Fibroblast of skin of right quadriceps (primary cell): ENCODE results near the gene TCEA2.
"Not testable (repeated sequence)": the region's sequence is repeated elsewhere in the genome, so short reads cannot be mapped to it uniquely, and the experiment has no call there.

Experiments used
- DNase-seq: peaks from one replicate; pipeline ENCODE4 v3.0.0-alpha.2; 2013

TCEA2 gene

DNA sequence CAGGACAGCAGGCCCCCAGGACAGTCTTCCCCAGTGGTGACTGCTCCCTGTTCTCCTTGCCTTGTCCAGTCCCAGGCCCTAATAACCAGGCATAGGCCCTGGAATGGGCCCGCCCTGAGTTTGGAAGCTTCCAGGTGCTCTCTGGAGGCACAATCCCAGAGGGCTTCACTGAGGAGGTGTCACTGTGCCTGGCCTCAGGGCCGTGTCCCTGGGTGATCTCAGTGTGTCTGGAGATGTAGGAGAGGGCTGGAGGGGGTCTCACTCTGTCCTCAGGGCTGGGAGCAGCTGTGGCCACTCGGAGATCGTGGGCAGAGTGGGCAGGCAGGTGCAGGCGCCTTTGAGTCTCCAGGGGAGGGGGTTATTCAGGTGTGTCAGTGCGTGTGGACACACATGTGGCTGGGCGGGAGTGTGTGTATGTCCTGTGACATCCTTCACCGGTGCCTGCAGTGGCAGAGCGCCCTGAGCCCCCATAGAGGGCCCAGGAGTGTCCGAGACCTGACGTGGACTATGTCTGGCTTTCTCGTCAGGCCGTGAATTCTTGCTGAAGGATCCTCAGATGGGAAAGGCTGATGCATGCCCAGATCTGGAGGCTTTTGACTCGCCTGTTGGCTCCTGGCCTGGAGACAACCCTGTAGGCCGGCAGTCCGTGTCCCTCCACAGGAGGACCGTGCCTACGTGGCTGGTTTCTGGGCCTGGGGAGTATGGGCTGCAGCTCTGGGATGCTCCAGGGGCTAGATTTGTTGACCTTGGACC is 49.9 kb downstream of the TCEA2 start:
- DNase-seq, result no peak

DNA sequence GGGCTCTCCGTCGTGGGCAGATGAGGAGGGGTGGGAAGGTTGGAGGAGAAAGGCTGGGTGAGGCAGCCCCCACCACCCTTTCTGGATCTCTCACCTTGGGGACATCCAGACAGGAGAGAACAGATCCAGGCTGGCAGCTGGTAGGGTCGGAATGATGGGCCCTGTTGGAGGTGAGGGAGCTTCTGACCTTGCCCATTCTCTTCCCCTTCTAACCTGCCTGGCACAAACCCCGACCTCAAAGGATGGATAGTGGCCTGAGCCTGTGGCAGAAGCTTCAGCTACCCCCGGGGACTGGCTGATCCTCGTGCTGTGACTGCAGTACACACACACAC is 50.4 kb downstream of the TCEA2 start:
- DNase-seq, result no peak

DNA sequence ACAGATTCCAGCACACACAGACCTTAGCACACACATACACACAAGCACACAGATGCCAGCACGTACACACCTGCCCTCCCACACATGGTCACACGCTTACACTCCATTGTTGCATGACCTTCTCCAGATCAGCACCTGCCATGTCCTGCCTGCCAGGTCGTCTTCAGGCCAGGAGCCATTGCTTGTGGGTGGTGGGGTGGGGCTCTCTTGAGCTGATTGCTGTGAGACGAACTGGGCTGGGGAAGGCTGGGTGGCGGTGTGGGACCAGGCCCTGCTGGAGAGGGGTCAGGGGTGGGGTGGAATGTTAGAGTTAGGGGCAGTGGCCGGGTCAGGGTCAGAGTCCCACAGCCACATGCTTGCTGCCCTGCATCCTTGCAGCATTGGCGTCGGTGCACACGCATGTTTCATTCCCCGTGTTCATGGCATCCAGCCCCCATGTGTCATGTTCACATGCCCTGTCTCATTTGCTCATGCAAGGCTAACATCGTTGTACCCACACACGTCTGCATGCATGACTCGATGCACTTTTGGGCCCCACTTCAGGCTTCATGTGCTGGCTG is 50.9 kb downstream of the TCEA2 start:
- no peak for DNase-seq

- no peak for DNase-seq
These were observed 51.5 kb downstream of the TCEA2 start for GRCh38 chr20:64114356-64114971.

DNA sequence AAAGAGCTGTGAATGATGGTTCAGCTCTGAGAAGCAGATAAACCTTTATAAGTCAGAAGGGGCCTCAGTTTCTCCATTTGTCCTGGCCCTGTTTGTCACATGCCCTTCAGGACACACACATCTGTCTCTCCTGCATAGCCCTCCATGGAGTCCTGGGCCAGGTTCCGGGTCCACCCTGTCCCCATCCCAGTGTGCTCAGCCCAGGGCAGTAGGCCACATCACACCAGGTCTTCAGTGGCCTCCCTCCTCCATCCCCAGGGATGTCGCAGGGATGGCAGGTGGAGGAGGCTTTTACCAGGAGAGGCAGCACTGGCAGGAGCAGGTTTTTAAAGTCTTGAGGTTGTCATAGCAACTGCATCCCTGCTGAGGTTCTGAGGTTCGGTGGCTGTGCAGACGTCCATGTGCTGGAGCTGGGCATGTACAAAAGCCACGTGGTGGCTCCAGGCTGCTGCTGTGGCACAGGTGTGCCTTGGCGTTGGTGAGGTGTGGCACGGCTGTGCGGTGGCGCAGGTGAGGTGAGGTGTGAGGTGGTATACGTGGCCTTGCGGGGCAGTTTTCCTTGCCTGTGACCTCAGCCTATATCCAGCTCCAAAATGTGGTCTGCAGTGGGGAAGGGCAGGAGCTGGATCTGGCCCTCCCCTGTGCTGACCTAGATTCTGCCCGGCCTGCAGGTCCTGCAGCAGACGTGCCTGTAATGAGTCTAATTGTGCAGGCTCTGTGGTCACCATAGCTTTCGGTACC is 52.3 kb downstream of the TCEA2 start:
- no peak for DNase-seq

DNA sequence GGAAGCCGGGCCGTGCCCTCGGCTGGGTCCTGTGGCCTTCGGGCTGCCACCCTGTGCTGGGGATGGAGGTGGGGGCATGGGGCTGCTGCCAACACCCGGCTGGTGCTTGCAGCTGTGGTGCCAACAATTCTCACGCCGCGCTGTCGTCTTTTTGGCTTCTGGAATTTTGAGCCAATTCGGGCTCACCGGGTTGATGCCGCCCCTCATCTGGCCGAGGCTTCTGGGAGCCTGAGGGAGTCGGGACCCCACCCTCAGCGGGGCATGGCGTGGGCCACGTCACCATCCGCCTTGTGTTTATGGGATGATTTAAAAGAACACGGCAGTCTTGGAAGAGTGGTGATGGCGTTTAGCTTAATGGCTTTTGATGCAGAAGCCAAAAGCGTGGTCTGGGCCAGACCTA is 53.0 kb downstream of the TCEA2 start:
- no peak for DNase-seq

DNA sequence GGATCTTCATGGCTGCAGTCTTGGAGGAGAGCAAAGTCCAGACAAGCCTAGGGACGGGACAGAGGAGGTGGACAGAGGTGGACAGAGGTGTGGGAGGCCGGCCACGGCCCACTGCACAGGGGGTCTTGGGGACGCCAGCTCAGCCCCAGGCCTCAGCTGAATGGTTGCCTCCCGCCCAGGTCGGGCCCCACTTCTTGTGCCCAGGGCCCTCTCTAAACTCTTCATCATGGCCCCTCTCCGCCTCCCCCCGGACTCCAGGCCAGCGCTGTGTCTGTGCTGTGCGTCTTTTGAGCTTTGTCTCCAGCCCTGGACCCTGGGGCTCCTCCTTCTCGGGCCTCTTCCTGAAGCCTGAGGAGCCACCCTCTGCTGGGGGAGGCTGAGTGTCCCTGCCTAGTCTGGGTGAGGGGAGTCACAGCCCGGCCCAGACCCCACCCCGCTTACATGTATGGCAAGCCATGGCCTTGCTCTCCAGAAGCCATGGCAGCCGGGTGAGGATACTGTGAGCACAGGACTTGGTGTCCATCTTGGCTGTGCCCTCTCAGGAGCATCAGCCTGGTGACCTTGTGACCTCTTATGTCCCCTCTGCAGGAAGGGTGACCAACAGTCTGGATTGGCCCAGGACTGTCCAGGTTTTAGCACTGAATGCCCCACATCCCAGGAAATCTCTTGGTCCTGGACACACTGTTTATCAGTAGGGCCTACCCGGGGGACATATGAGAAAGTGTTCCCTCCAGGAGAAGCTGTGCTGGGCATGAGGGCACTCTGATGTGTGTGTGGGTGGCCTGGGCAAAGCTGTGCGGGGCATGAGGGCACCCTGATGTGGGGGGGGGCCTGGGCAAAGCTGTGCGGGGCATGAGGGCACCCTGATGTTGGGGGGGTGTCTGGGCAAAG is 53.8 kb downstream of the TCEA2 start:
- no peak for DNase-seq

GRCh38 chr20:64117432-64117777 is 54.4 kb downstream of the TCEA2 start:
- not testable (repeated sequence) for DNase-seq

- DNase-seq, result no peak
These were observed 56.3 kb downstream of the TCEA2 start for GRCh38 chr20:64119301-64119680.

GRCh38 chr20:64119681-64120341 is 56.8 kb downstream of the TCEA2 start:
- no peak for DNase-seq

DNA sequence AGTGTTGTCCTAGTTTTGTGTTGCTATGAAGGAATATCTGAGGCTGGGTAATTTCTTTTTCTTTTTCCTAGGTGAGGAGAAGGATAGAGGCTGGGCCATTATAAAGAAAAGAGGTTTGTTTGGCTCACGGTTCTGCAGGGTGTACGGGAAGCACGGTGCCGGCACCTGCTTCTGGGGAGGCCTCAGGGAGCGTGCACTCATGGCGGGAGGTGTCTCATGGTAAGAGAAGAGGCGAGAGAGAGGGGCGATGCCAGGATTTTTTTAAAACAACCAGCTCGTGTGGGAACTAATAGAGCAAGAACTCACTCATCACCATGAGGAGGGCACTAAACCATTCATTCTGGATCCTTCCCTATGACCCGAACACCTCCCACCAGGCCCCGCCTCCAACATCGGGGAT is 58.6 kb downstream of the TCEA2 start:
- DNase-seq, result no peak
